CD4-positive, alpha-beta memory T cell (primary cell): ENCODE data around the gene SLAMF9. TPM values are rescaled to one million over a fixed set of nuclear protein-coding genes. Genes with fewer than 3 reads are reported as not detected.

Experiments used
- polyA plus RNA-seq, 2 donors: library from polyadenylated mRNA; unstranded; fragments of 300-500 nt; fragmentation: Illumina TruSeq; gene quantifications; one replicate each; pipeline ENCODE4 v1.2.3, GENCODE V29; 2021
- total RNA-seq, 2 experiments: library from RNA; stranded (reverse); gene quantifications; one replicate each; pipeline ENCODE4 v1.2.3, GENCODE V29; 2021

Gene SLAMF9
- total and polyA plus RNA-seq, 4 experiments from 2014 or later = not detected

Other genes starting within 250 kb of the SLAMF9 start
- not detected for gene CRP, start 239.6 kb downstream of the SLAMF9 start, total RNA-seq
- not detected for gene CRP, start 239.6 kb downstream of the SLAMF9 start, polyA plus RNA-seq
- gene DUSP23, start 173.3 kb downstream of the SLAMF9 start, total RNA-seq = 10 to 100 TPM; 14.5 to 15.7 TPM
- gene DUSP23, start 173.3 kb downstream of the SLAMF9 start, polyA plus RNA-seq = 10 to 100 TPM; 44.8 to 73.8 TPM
- gene FCRL6, start 151.9 kb downstream of the SLAMF9 start, total RNA-seq = under 1 TPM; 0.41 to 0.55 TPM
- gene FCRL6, start 151.9 kb downstream of the SLAMF9 start, polyA plus RNA-seq = under 1 TPM; 0.20 to 0.78 TPM
- 1 to 10 TPM; 2.0 TPM for gene SLAMF8, start 127.4 kb downstream of the SLAMF9 start, total RNA-seq
- not detected for gene SLAMF8, start 127.4 kb downstream of the SLAMF9 start, polyA plus RNA-seq
- gene VSIG8, start 91.6 kb downstream of the SLAMF9 start, total RNA-seq = not detected
- not detected for gene VSIG8, start 91.6 kb downstream of the SLAMF9 start, polyA plus RNA-seq
- gene CFAP45, start 54.1 kb downstream of the SLAMF9 start, total RNA-seq = under 1 TPM in 1 of 2 experiments, not detected in 1; 0.67 TPM
- under 1 TPM; 0.15 to 0.52 TPM for gene CFAP45, start 54.1 kb downstream of the SLAMF9 start, polyA plus RNA-seq
- 100 to 1,000 TPM; 196 to 207 TPM for gene TAGLN2, start 28.7 kb downstream of the SLAMF9 start, total RNA-seq
- gene TAGLN2, start 28.7 kb downstream of the SLAMF9 start, polyA plus RNA-seq = 1,000 to 10,000 TPM; 1,014 to 1,289 TPM
- not detected for gene IGSF9, start 8.6 kb downstream of the SLAMF9 start, total RNA-seq
- not detected for gene IGSF9, start 8.6 kb downstream of the SLAMF9 start, polyA plus RNA-seq
- gene PIGM, start 77.8 kb upstream of the SLAMF9 start, total RNA-seq = 10 to 100 TPM; 11.7 to 12.3 TPM
- 1 to 10 TPM; 2.9 to 3.5 TPM for gene PIGM, start 77.8 kb upstream of the SLAMF9 start, polyA plus RNA-seq
- not detected for gene KCNJ10, start 115.9 kb upstream of the SLAMF9 start, total RNA-seq
- under 1 TPM in 1 of 2 donors, not detected in 1; 0.08 TPM for gene KCNJ10, start 115.9 kb upstream of the SLAMF9 start, polyA plus RNA-seq
- gene KCNJ9, start 127.3 kb upstream of the SLAMF9 start, total RNA-seq = not detected
- gene KCNJ9, start 127.3 kb upstream of the SLAMF9 start, polyA plus RNA-seq = not detected
- gene IGSF8, start 144.4 kb upstream of the SLAMF9 start, total RNA-seq = 10 to 100 TPM; 48.8 to 51.2 TPM
- gene IGSF8, start 144.4 kb upstream of the SLAMF9 start, polyA plus RNA-seq = 10 to 100 TPM; 36.8 to 46.9 TPM
- not detected for gene ATP1A2, start 161.5 kb upstream of the SLAMF9 start, total RNA-seq
- gene ATP1A2, start 161.5 kb upstream of the SLAMF9 start, polyA plus RNA-seq = not detected
- gene ATP1A4, start 197.4 kb upstream of the SLAMF9 start, total RNA-seq = not detected
- gene ATP1A4, start 197.4 kb upstream of the SLAMF9 start, polyA plus RNA-seq = not detected
- not detected for gene CASQ1, start 236.3 kb upstream of the SLAMF9 start, total RNA-seq
- gene CASQ1, start 236.3 kb upstream of the SLAMF9 start, polyA plus RNA-seq = not detected